Mammary epithelial cell (primary cell): ENCODE measurements around the gene COMT.

Experiments
- CTCF ChIP-seq, 2 donors: IDR thresholded peaks in 1 of 2; conservative IDR thresholded peaks in 1 of 2; 2 replicates each; pipeline ENCODE4 v1.5.1; 2011 to 2012; ENCODE audit warnings: inconsistent platforms in 2 of 2, low read length in 2 of 2, mild to moderate bottlenecking in 2 of 2, control low read depth in 1 of 2, low read depth in 1 of 2; ENCODE audit not compliant: insufficient read depth in 1 of 2; ENCODE audit errors: extremely low read depth in 1 of 2
- EZH2 ChIP-seq: IDR thresholded peaks from 2 replicates; pipeline ENCODE4 v1.6.1; 2012; ENCODE audit warnings: low read length, inconsistent platforms, borderline replicate concordance

DNA sequence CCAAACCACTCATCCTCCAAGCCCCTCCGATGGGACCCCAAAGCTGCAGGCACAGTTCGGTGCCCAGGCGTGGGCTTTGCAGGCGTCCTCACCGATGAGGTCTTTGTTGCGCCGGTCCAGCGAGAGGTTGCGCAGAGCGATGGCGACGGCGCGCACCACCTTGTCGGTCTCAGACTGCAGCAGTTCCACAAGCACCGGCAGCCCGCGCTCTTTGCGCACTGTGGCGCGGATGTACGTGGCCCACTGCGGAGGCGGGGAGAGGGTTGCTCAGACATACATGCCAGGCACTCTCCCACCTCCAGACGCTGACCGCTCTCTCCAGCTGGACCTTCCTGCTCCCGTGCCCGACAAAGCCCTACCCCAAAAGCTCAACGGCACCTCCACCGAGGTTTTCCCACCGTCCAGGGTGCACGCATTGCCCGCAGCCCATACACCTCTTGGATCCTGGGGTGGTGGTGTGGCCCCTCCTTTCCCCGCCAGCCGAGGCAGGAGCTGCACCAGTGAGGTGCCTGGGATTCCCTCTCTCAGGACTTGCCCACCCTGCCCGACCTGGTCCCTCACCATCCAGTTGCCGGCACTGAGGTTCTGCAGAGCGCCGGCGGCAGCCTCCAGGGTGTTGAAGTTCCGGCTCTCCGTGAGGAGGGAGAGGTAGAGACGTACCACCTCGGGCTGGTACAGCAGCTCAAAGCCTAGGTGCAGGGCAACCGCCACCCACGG is 32.1 kb downstream of the COMT start:
- TF ChIP-seq EZH2 (no peak), CTCF (conservative IDR thresholded peaks at IDR 0.05 in 1 of 2, IDR thresholded peaks at IDR 0.05 in 1 of 2; ENCODE audit: extremely low read depth in 1 of 2, insufficient read depth in 1 of 2, low read depth in 1 of 2, low read length in 2 of 2) (no peak)
